ENCODE data around the gene KLF3. TPM values are rescaled to one million over a fixed set of nuclear protein-coding genes. Genes with fewer than 3 reads are reported as not detected.

Gene KLF3
- total and polyA plus RNA-seq, 2 donors from 2014 or later = 9.3 to 87.7 TPM

DNA sequence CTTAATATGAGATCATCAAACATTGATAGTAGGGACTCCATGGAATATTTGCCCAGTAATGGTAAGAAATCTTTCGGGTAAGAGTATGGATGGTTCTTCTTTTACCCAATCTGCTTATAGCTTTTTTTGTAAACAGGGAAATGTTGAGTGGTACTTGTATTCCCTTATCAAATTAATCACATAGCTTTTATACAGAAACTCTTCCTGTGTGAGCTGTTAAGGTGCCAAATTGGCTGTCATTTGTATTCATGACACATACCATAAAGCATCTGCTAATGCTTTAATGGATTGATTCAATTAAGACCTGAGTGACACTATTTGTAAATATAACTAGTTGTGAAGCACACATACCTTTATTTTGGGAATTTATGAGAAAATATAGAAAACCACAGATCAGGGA lies 34.2 kb downstream of the KLF3 start:
- TF ChIP-seq, protein P1, sequence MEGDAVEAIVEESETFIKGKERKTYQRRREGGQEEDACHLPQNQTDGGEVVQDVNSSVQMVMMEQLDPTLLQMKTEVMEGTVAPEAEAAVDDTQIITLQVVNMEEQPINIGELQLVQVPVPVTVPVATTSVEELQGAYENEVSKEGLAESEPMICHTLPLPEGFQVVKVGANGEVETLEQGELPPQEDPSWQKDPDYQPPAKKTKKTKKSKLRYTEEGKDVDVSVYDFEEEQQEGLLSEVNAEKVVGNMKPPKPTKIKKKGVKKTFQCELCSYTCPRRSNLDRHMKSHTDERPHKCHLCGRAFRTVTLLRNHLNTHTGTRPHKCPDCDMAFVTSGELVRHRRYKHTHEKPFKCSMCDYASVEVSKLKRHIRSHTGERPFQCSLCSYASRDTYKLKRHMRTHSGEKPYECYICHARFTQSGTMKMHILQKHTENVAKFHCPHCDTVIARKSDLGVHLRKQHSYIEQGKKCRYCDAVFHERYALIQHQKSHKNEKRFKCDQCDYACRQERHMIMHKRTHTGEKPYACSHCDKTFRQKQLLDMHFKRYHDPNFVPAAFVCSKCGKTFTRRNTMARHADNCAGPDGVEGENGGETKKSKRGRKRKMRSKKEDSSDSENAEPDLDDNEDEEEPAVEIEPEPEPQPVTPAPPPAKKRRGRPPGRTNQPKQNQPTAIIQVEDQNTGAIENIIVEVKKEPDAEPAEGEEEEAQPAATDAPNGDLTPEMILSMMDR (IDR thresholded peaks at IDR 0.05; ENCODE audit: borderline replicate concordance, extremely low read depth, insufficient read depth) = no peak
- FAIRE-seq (no peak), DNase-seq (no peak)
- intact Hi-C loops (cut with DNase I) = no loop called here
- Histone ChIP-seq H3K27ac (ENCODE audit: low read depth in 2 of 2, low read length in 2 of 2) (no peak overlapping the region), H3K36me3 (ENCODE audit: control insufficient read depth in 2 of 3, insufficient read depth in 3 of 3, low read length in 3 of 3) (peaks cover 15 to 51% (median 31%) of the 10 kb centered on the region in 3 donors), H3K9me3 (ENCODE audit: control insufficient read depth in 2 of 3, insufficient read depth in 1 of 3, low read length in 3 of 3) (no peaks in the 10 kb centered on the region), H3K9ac (ENCODE audit: low read length in 3 of 3) (no peak overlapping the region), H3K27me3 (ENCODE audit: control insufficient read depth, insufficient read depth, low read length) (no peaks in the 10 kb centered on the region), H3K4me1 (ENCODE audit: control insufficient read depth in 2 of 3, insufficient read depth in 2 of 3, low read depth in 1 of 3, low read length in 3 of 3) (peaks cover 0 to 2% (median 0%) of the 10 kb centered on the region in 3 donors), H3K4me3 (ENCODE audit: low read length in 3 of 3) (no peak overlapping the region)

DNA sequence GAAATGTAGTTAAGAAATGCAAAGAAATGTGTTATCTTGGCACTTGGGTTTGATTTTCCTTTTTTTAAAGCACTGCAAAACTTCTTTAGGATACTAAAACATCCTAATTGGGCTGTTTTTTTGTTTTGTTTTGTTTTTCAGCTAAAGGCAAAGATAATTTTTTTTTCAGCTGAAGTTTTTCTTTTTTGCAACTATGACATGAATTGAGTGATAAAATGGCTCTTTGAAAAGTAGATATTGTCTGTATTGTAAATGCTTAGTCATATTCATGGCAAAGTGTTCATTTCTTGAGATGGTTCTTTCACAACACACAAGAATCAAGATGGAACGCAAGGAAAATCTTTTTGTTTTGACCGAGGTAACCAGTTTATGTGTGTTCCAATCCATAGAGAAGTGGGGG lies 35.1 kb downstream of the KLF3 start:
- no peak for DNase-seq
- Histone ChIP-seq H3K4me3 (ENCODE audit: low read length in 3 of 3) (no peak overlapping the region), H3K9ac (ENCODE audit: low read length in 3 of 3) (no peak overlapping the region), H3K36me3 (ENCODE audit: control insufficient read depth in 2 of 3, insufficient read depth in 3 of 3, low read length in 3 of 3) (peaks cover 11 to 43% (median 27%) of the 10 kb centered on the region in 3 donors), H3K9me3 (ENCODE audit: control insufficient read depth in 2 of 3, insufficient read depth in 1 of 3, low read length in 3 of 3) (no peaks in the 10 kb centered on the region), H3K27me3 (ENCODE audit: control insufficient read depth, insufficient read depth, low read length) (no peaks in the 10 kb centered on the region), H3K4me1 (ENCODE audit: control insufficient read depth in 2 of 3, insufficient read depth in 2 of 3, low read depth in 1 of 3, low read length in 3 of 3) (peaks cover 0 to 2% (median 0%) of the 10 kb centered on the region in 3 donors), H3K27ac (ENCODE audit: low read depth in 2 of 2, low read length in 2 of 2) (no peak overlapping the region)
- no peak for FAIRE-seq
- intact Hi-C loops (cut with DNase I) = no loop called here
- TF ChIP-seq, protein P1 (IDR thresholded peaks at IDR 0.05; ENCODE audit: borderline replicate concordance, extremely low read depth, insufficient read depth) = no peak

DNA sequence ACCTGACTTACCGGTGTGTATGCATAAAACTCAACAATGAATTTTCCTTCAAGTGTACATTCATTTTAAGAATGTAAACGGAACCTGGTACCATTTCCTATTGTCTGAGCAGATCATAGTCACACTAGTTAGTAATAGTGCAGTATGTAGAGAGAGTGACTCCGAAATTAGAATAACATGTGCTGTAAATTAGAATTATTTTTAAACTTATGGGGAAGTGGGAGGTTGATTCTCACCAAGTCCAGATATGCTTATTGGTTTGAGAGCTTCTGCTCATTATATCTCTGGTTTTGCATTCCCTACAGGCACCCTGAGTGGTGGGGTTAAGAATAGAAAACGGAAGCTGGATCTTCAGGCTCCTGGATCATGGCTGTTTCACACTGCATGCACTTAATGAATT lies 39.6 kb downstream of the KLF3 start:
- Histone ChIP-seq H3K4me3 (ENCODE audit: low read length in 3 of 3) (no peak overlapping the region), H3K36me3 (ENCODE audit: control insufficient read depth in 2 of 3, insufficient read depth in 3 of 3, low read length in 3 of 3) (no peaks in the 10 kb centered on the region), H3K4me1 (ENCODE audit: control insufficient read depth in 2 of 3, insufficient read depth in 2 of 3, low read depth in 1 of 3, low read length in 3 of 3) (peaks cover 0 to 2% (median 0%) of the 10 kb centered on the region in 3 donors), H3K27ac (ENCODE audit: low read depth in 2 of 2, low read length in 2 of 2) (no peak overlapping the region), H3K9ac (ENCODE audit: low read length in 3 of 3) (no peak overlapping the region), H3K9me3 (ENCODE audit: control insufficient read depth in 2 of 3, insufficient read depth in 1 of 3, low read length in 3 of 3) (no peaks in the 10 kb centered on the region), H3K27me3 (ENCODE audit: control insufficient read depth, insufficient read depth, low read length) (no peaks in the 10 kb centered on the region)
- intact Hi-C loops (cut with DNase I) = no loop called here
- FAIRE-seq = no peak
- no peak for DNase-seq
- TF ChIP-seq, protein P1 (IDR thresholded peaks at IDR 0.05; ENCODE audit: borderline replicate concordance, extremely low read depth, insufficient read depth) = no peak

DNA sequence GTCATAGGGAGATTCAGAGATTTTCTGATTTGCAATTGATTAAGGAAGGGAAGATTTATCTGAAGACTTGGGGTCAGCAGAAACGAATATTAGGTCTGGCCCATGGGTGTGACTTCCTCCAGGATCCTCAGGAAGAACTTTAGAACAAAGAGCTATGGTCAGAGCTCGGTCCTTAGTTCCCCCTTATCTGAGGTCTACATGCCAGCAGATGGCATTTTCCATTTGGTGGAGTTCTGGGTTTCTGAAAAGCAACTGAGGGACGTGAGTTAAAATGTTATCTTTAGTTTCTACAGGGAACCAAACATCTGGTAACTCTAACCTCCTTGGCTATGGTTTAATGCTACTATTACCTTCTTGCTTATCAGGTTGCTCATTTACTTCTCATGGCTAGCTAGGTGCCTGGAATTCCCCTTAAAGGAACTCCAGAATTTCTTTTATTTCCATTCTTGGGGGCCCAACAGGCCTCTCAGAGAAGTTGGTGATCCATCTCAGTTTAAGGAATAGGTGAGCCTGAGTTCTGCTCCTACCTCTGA lies 40.7 kb downstream of the KLF3 start:
- Histone ChIP-seq H3K36me3 (ENCODE audit: control insufficient read depth in 2 of 3, insufficient read depth in 3 of 3, low read length in 3 of 3) (no peaks in the 10 kb centered on the region), H3K4me1 (ENCODE audit: control insufficient read depth in 2 of 3, insufficient read depth in 2 of 3, low read depth in 1 of 3, low read length in 3 of 3) (peaks cover 0 to 2% (median 0%) of the 10 kb centered on the region in 3 donors), H3K9me3 (ENCODE audit: control insufficient read depth in 2 of 3, insufficient read depth in 1 of 3, low read length in 3 of 3) (no peaks in the 10 kb centered on the region), H3K9ac (ENCODE audit: low read length in 3 of 3) (no peak overlapping the region), H3K4me3 (ENCODE audit: low read length in 3 of 3) (no peak overlapping the region), H3K27me3 (ENCODE audit: control insufficient read depth, insufficient read depth, low read length) (no peaks in the 10 kb centered on the region), H3K27ac (ENCODE audit: low read depth in 2 of 2, low read length in 2 of 2) (no peak overlapping the region)
- TF ChIP-seq, protein P1 (IDR thresholded peaks at IDR 0.05; ENCODE audit: borderline replicate concordance, extremely low read depth, insufficient read depth) = no peak
- no peak for FAIRE-seq
- intact Hi-C loops (cut with DNase I) = no loop called here
- no peak for DNase-seq

Data from kidney (tissue), 14 donors.